AG04450 (cell line): ENCODE results near the gene ATG10. TPM values are rescaled to one million over a fixed set of nuclear protein-coding genes. Genes with fewer than 3 reads are reported as not detected.
A peak's percentile ranks its signal among the peaks of the same experiment; 100 is the strongest.
"Not testable (repeated sequence)": the region's sequence is repeated elsewhere in the genome, so short reads cannot be mapped to it uniquely, and the experiment has no call there.

Source experiments
- CTCF ChIA-PET: fragments of 300-600, 350-600 bp; formaldehyde crosslinking; extraction: SDS; loops from one replicate; lab custom pipeline; 2022; ENCODE audit warnings: antibody characterized with exemption, inconsistent platforms; lab: Charles Lee
- POLR2A ChIA-PET: fragments of 350-600 bp; formaldehyde crosslinking; extraction: SDS; loops from one replicate; lab custom pipeline; 2021; ENCODE audit warnings: antibody characterized with exemption, inconsistent platforms; lab: Yijun Ruan, JAX
- DNase-seq: peaks from one replicate; pipeline ENCODE4 v3.0.0-alpha.2; 2011; ENCODE audit warnings: low read depth, low spot score
- H3K27ac ChIP-seq: one replicate; pipeline ENCODE4 v1.5.1; 2012; ENCODE audit warnings: low read depth, low read length, control low read depth
- H3K27me3 ChIP-seq: one replicate; pipeline ENCODE4 v1.6.0; 2012; ENCODE audit warnings: low read length; ENCODE audit not compliant: control insufficient read depth, insufficient read depth
- H3K4me3 ChIP-seq: 2 replicates; pipeline ENCODE4 v1.5.1; 2011; ENCODE audit warnings: mild to moderate bottlenecking, low read depth, low read length, control low read depth
- H3K9me3 ChIP-seq: 2 replicates; pipeline ENCODE4 v1.5.1; 2012; ENCODE audit warnings: low read length; ENCODE audit not compliant: control insufficient read depth, insufficient read depth
- polyA plus RNA-seq: library from polyadenylated mRNA; depleted of rRNA; stranded (reverse); fragments of >200 nt; gene quantifications from 2 replicates; pipeline ENCODE4 v1.2.3, GENCODE V29; 2011
- TF ChIP-seq, protein P1 (sequence below): IDR thresholded peaks from 2 replicates; pipeline ENCODE4 v1.5.1; 2011; ENCODE audit warnings: low read depth, low read length, control low read depth, inconsistent platforms

Gene ATG10
- polyA plus RNA-seq, 1 experiment: 4.1 TPM

DNA sequence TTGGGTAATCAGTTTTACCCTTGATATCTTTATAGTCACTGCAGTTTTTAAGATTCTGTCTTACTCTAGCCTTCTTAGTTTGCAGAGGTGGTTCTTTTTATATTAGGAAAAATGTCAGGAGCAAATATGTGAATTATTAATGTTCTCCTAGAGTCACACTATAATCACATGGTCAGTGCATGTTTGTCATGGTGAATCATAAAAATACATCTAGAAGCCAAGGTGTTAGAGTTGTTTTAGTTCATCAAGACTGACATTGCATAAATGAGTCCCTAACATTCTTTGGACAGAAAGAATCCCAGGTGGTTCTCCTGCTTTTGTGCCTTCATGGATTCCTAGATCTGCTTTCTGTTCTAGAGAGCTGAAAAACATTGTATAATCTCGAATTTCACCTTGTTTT is 22.9 kb downstream of the ATG10 start:
- POLR2A ChIA-PET: no interaction called here
- TF ChIP-seq, protein P1, sequence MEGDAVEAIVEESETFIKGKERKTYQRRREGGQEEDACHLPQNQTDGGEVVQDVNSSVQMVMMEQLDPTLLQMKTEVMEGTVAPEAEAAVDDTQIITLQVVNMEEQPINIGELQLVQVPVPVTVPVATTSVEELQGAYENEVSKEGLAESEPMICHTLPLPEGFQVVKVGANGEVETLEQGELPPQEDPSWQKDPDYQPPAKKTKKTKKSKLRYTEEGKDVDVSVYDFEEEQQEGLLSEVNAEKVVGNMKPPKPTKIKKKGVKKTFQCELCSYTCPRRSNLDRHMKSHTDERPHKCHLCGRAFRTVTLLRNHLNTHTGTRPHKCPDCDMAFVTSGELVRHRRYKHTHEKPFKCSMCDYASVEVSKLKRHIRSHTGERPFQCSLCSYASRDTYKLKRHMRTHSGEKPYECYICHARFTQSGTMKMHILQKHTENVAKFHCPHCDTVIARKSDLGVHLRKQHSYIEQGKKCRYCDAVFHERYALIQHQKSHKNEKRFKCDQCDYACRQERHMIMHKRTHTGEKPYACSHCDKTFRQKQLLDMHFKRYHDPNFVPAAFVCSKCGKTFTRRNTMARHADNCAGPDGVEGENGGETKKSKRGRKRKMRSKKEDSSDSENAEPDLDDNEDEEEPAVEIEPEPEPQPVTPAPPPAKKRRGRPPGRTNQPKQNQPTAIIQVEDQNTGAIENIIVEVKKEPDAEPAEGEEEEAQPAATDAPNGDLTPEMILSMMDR: no peak
- no peaks in the 10 kb centered on the region for H3K9me3 ChIP-seq
- no peak overlapping the region for H3K4me3 ChIP-seq
- CTCF ChIA-PET: interaction anchor here (1.2 kb wide), 1 partner anchor 9 kb away, joined by 3 read pairs; no protein-coding TSS in a partner anchor
- DNase-seq: no peak
- H3K27me3 ChIP-seq: no peaks in the 10 kb centered on the region
- H3K27ac ChIP-seq: no peak overlapping the region

DNA sequence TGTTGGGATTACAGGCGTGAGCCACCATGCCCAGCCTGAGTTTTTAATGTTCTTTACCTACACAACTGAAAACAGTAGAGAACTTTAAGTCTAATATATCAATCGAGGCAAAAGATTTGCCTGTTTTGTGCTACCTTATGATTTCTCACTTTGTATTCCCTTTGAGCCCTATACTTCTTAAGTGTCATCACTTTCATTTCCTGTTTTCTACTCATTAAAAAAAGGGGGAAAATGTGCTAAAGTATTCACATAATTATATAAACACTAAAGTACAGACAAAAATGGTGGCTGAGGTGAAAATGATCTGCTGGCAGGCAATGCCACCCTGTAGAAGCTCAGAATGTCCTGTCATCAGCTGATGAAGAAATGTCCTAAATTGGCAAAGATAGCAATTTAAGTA is 23.6 kb downstream of the ATG10 start:
- H3K9me3 ChIP-seq: no peaks in the 10 kb centered on the region
- no peak for DNase-seq
- ChIA-PET POLR2A (no interaction called here), CTCF (no interaction called here)
- H3K4me3 ChIP-seq: no peak overlapping the region
- H3K27ac ChIP-seq: no peak overlapping the region
- TF ChIP-seq, protein P1: no peak
- H3K27me3 ChIP-seq: no peaks in the 10 kb centered on the region

DNA sequence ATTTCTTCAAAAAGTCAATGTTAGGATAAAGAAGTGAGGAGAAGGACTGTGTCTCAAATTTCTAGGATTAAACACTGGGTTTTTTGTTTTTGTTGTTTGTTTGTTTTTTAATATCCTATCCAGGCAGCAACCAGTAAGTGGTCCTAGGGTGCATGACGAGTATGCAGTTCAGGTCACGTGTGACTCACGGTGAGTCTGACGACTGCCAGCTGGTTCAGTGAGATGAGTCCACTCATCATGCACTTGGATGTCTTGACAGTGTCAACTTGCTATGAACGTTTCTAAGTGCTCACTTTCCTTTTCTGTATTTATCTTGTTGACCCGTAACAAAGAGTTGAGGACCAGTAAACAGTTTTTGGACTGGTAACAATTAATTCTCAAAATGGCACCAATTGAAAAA is 32.7 kb downstream of the ATG10 start:
- peak; percentile 21 for DNase-seq
- Histone ChIP-seq H3K4me3 (no peak overlapping the region), H3K9me3 (no peaks in the 10 kb centered on the region), H3K27ac (no peak overlapping the region), H3K27me3 (no peaks in the 10 kb centered on the region)
- ChIA-PET CTCF (no interaction called here), POLR2A (no interaction called here)
- TF ChIP-seq, protein P1: no peak

DNA sequence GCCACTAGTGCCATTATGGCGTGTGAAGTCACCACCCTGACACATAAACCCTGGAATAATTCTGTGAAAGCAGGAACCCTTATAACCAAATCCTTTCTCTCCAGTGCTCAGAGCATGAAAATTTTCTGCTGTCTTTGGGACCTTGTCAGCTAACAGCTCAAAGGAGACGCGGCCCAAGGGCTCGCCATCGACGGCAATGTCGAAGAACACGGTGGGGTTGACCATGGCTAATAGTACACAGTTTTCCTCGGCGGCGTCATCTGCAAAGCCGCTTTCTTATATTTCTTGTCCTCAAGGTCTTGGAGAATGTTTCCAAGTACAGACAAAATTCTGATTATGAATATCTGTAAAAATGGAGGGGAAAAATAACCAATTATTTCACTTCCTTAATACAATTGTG is 38.0 kb downstream of the ATG10 start:
- H3K27me3 ChIP-seq, H3K9me3 ChIP-seq, H3K27ac ChIP-seq, POLR2A ChIA-PET, CTCF ChIA-PET, DNase-seq, H3K4me3 ChIP-seq: not testable (repeated sequence)

DNA sequence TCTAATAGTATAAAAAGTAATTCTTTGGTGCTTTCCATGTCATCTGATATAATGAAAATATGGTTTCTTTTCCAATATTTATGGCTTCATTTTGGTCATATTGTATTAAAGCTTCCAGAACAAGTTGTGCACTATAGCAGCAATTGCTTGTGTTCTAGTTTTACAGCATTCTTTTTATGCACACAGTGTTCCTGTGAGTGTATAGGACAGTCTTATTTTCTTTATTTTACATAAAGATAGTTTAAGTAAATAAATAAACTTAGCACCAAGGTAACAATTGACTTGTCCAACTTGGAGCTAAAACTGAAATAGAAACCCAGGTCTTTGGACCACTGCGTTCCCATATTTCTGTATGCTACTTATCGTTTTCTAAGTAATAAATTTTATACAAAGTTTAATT is 38.9 kb downstream of the ATG10 start:
- H3K9me3 ChIP-seq: no peaks in the 10 kb centered on the region
- no peak for DNase-seq
- no peak overlapping the region for H3K4me3 ChIP-seq
- H3K27me3 ChIP-seq: no peaks in the 10 kb centered on the region
- ChIA-PET POLR2A (no interaction called here), CTCF (no interaction called here)
- TF ChIP-seq, protein P1: no peak
- no peak overlapping the region for H3K27ac ChIP-seq

DNA sequence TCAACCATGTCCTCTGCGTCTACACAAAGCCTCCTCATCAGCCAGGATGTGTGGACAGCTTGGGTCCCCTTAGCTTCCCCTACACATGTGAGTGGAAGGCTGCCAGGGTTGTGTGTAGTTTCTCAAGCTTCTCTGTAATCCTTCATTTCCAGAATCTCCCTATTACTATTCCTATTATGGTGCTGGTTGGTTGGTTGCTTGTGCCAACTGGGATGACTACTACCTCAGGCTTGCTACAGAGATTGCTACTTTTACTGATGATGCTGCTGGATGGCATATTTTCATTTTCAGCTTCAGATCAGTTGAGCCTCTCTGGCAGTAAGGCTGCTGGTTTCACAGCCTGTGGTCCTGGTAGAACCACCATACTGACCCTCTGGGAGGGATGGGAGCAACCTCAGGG is 39.9 kb downstream of the ATG10 start:
- DNase-seq: peak; percentile 4
- TF ChIP-seq, protein P1: no peak
- Histone ChIP-seq H3K27me3 (no peaks in the 10 kb centered on the region), H3K9me3 (no peaks in the 10 kb centered on the region), H3K4me3 (no peak overlapping the region), H3K27ac (no peak overlapping the region)
- ChIA-PET POLR2A (no interaction called here), CTCF (no interaction called here)

DNA sequence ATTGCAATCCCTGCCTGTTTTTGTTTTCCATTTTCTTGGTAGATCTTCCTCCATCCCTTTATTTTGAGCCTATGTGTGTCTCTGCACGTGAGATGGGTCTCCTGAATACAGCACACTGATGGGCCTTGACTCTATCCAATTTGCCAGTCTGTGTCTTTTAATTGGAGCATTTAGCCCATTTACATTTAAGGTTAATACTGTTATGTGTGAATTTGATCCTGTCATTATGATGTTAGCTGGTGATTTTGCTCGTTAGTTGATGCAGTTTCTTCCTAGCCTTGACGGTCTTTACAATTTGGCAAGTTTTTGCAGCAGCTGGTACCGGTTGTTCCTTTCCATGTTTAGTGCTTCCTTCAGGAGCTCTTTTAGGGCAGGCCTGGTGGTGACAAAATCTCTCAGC is 42.8 kb downstream of the ATG10 start:
- DNase-seq, H3K27me3 ChIP-seq, CTCF ChIA-PET, POLR2A ChIA-PET, H3K27ac ChIP-seq, H3K4me3 ChIP-seq, H3K9me3 ChIP-seq: not testable (repeated sequence)
